GM23338 (cell line): ENCODE data around the gene DENND1B. TPM values are rescaled to one million over a fixed set of nuclear protein-coding genes. Genes with fewer than 3 reads are reported as not detected.

Experiments
- ATAC-seq: fragments of 200-7000 bp; cut with Tn5 transposase; 3 replicates; pipeline ENCODE4 v1.9.1; 2020
- DNase-seq: peaks from one replicate; pipeline ENCODE4 v3.0.0-alpha.2; 2015; ENCODE audit warnings: low spot score
- H2AFZ ChIP-seq: fragments of 200-600 bp; sonication (generic); 2 replicates; pipeline ENCODE4 v1.8.0; 2016; ENCODE audit warnings: antibody characterized with exemption, mild to moderate bottlenecking, moderate library complexity
- H3F3A ChIP-seq: fragments of 200-600 bp; sonication (generic); replicated peaks from 2 replicates; pipeline ENCODE4 v1.8.0; 2017; ENCODE audit warnings: antibody characterized with exemption, mixed run types, low read depth
- H3K27ac ChIP-seq: fragments of 200-600 bp; sonication (generic); 2 replicates; pipeline ENCODE4 v1.6.1; 2016; ENCODE audit warnings: low read depth
- H3K27me3 ChIP-seq: fragments of 200-600 bp; sonication (generic); 2 replicates; pipeline ENCODE4 v1.8.0; 2016; ENCODE audit warnings: mild to moderate bottlenecking, mixed run types, moderate library complexity; ENCODE audit not compliant: insufficient read depth
- H3K36me3 ChIP-seq: fragments of 200-600 bp; sonication (generic); 2 replicates; pipeline ENCODE4 v1.8.0; 2016; ENCODE audit warnings: mild to moderate bottlenecking; ENCODE audit not compliant: insufficient read depth
- H3K4me1 ChIP-seq: fragments of 200-600 bp; sonication (generic); 2 replicates; pipeline ENCODE4 v1.8.0; 2016; ENCODE audit warnings: mild to moderate bottlenecking, moderate library complexity; ENCODE audit not compliant: insufficient read depth
- H3K4me2 ChIP-seq: fragments of 200-600 bp; sonication (generic); 2 replicates; pipeline ENCODE4 v1.7.1; 2017; ENCODE audit warnings: mixed run types
- H3K4me3 ChIP-seq: fragments of 200-600 bp; sonication (generic); 2 replicates; pipeline ENCODE4 v1.6.1; 2016; ENCODE audit warnings: mixed run types
- H3K79me2 ChIP-seq: fragments of 200-600 bp; sonication (generic); replicated peaks from 2 replicates; pipeline ENCODE4 v1.8.0; 2017; ENCODE audit warnings: mild to moderate bottlenecking; ENCODE audit not compliant: insufficient read depth
- H3K9me2 ChIP-seq: fragments of 200-600 bp; sonication (generic); 2 replicates; pipeline ENCODE4 v1.8.0; 2017; ENCODE audit not compliant: insufficient read depth
- H4K20me1 ChIP-seq: fragments of 200-600 bp; sonication (generic); replicated peaks from 2 replicates; pipeline ENCODE4 v1.8.0; 2017; ENCODE audit warnings: mild to moderate bottlenecking; ENCODE audit not compliant: insufficient read depth
- H3K27ac Mint-ChIP-seq: 2 replicates; pipeline ENCODE4 v1.8.0; 2020; ENCODE audit warnings: inconsistent platforms, mild to moderate bottlenecking, moderate library complexity, mixed read lengths
- H3K27me3 Mint-ChIP-seq: 3 replicates; pipeline ENCODE4 v1.8.0; 2022; ENCODE audit warnings: low read depth, mild to moderate bottlenecking, moderate library complexity, mixed read lengths, inconsistent platforms; ENCODE audit not compliant: insufficient read depth, poor library complexity
- H3K36me3 Mint-ChIP-seq: 3 replicates; pipeline ENCODE4 v1.8.0; 2021; ENCODE audit warnings: low read depth, mild to moderate bottlenecking, inconsistent platforms, moderate library complexity, mixed read lengths
- H3K4me1 Mint-ChIP-seq: 3 replicates; pipeline ENCODE4 v1.8.0; 2020; ENCODE audit warnings: mild to moderate bottlenecking, inconsistent platforms, mixed read lengths
- H3K4me3 Mint-ChIP-seq: 3 replicates; pipeline ENCODE4 v1.8.0; 2021; ENCODE audit warnings: moderate library complexity, mild to moderate bottlenecking, inconsistent platforms, mixed read lengths
- H3K9me3 Mint-ChIP-seq: 3 replicates; pipeline ENCODE4 v1.8.0; 2020; ENCODE audit warnings: moderate library complexity, mild to moderate bottlenecking, inconsistent platforms, mixed read lengths
- CREB1 ChIP-seq: fragments of 250-450 bp; sonication (Bioruptor Pico); IDR thresholded peaks from 2 replicates; pipeline ENCODE4 v1.5.0; 2020; ENCODE audit warnings: low read depth, mild to moderate bottlenecking, moderate library complexity
- CTCF ChIP-seq, 2 experiments: fragments of 200-600 bp in 1 of 2; sonication (generic) in 1 of 2; conservative IDR thresholded peaks; 2 replicates each; pipeline versions ENCODE4 v1.5.1 to v1.6.1; 2016 to 2017; ENCODE audit warnings: antibody characterized with exemption in 2 of 2, low read depth in 2 of 2, mild to moderate bottlenecking in 2 of 2, moderate library complexity in 1 of 2
- JUNB ChIP-seq: IDR thresholded peaks from one replicate; pipeline ENCODE4 v1.6.1; 2016; ENCODE audit warnings: antibody characterized with exemption; ENCODE audit not compliant: unreplicated experiment
- NANOG ChIP-seq: IDR thresholded peaks from 2 replicates; pipeline ENCODE4 v1.6.1; 2016; ENCODE audit warnings: antibody characterized with exemption, borderline replicate concordance
- POLR2AphosphoS5 ChIP-seq: IDR thresholded peaks from 2 replicates; pipeline ENCODE4 v1.6.1; 2016; ENCODE audit warnings: antibody characterized with exemption, low read depth
- ZNF462 ChIP-seq: fragments of 250-450 bp; sonication (Bioruptor Pico); IDR thresholded peaks from 2 replicates; pipeline ENCODE4 v1.5.0; 2020; ENCODE audit warnings: mild to moderate bottlenecking, moderate library complexity
- polyA plus RNA-seq: library from polyadenylated mRNA; unstranded; fragments of >200 nt; fragmentation: Nextera tagmentation; extraction: Ambion mirVana; gene quantifications from 2 replicates; pipeline ENCODE4 v1.2.1, GENCODE V29; 2016
- total RNA-seq: library from RNA; depleted of rRNA; stranded (reverse); fragments of >200 nt; shearing (Covaris generic); gene quantifications from 2 replicates; pipeline ENCODE4 v1.2.3, GENCODE V29; 2014

DENND1B gene
- total and polyA plus RNA-seq, 2 experiments from 2014 or later = 4.3 to 5.2 TPM

GRCh38 chr1:197735461-197735860 is 39.8 kb downstream of the DENND1B start:
- TF ChIP-seq ZNF462 = no peak
- no peak for TF ChIP-seq POLR2AphosphoS5
- TF ChIP-seq CREB1 (CRISPR knock-in tag) = no peak
- no peak for TF ChIP-seq NANOG
- no peak; a peak in 1 of 4 replicates for TF ChIP-seq CTCF (conservative IDR thresholded peaks at IDR 0.05; ENCODE audit: low read depth in 2 of 2)
- TF ChIP-seq JUNB = no peak
- Histone ChIP-seq H3K36me3 (no peaks in the 10 kb centered on the region), H3K79me2 (no peaks in the 10 kb centered on the region), H2AFZ (no peak overlapping the region), H3F3A (no peaks in the 10 kb centered on the region), H3K27me3 (no peaks in the 10 kb centered on the region), H3K9me2 (no peaks in the 10 kb centered on the region), H3K4me2 (no peak overlapping the region), H3K27ac (no peak overlapping the region), H4K20me1 (no peaks in the 10 kb centered on the region), H3K4me1 (peaks cover 13% of the 10 kb centered on the region), H3K4me3 (no peak overlapping the region)
- Mint-ChIP-seq H3K27me3 (no peaks in the 10 kb centered on the region), H3K27ac (no peak overlapping the region), H3K36me3 (no peaks in the 10 kb centered on the region), H3K4me3 (no peak overlapping the region), H3K4me1 (peaks cover 22% of the 10 kb centered on the region), H3K9me3 (no peaks in the 10 kb centered on the region)
- no peak for DNase-seq
- no peak for ATAC-seq
